Nephron (organoid): ENCODE results near the gene VPS11.

Experiments used
- H3K27ac Mint-ChIP-seq, 3 experiments: 2 replicates each; pipeline ENCODE4 v1.8.0; 2020; ENCODE audit warnings: mixed read lengths in 3 of 3, mild to moderate bottlenecking in 2 of 3, moderate library complexity in 1 of 3
- H3K27me3 Mint-ChIP-seq: 2 replicates; pipeline ENCODE4 v1.8.0; 2021; ENCODE audit warnings: low read depth, mild to moderate bottlenecking, moderate library complexity, mixed read lengths
- H3K36me3 Mint-ChIP-seq: 2 replicates; pipeline ENCODE4 v1.8.0; 2020; ENCODE audit warnings: low read depth, mixed read lengths
- H3K4me1 Mint-ChIP-seq: 2 replicates; pipeline ENCODE4 v1.8.0; 2020; ENCODE audit warnings: mixed read lengths
- H3K4me3 Mint-ChIP-seq, 3 experiments: 2 replicates each; pipeline ENCODE4 v1.8.0; 2020; ENCODE audit warnings: mild to moderate bottlenecking in 3 of 3, mixed read lengths in 3 of 3, moderate library complexity in 2 of 3
- H3K9me3 Mint-ChIP-seq: 2 replicates; pipeline ENCODE4 v1.8.0; 2020; ENCODE audit warnings: mixed read lengths
- TF ChIP-seq, protein P1 (sequence below), 3 experiments: fragments of 200-600 bp; sonication (generic); IDR thresholded peaks; one replicate each; pipeline ENCODE4 v1.5.0; 2021; ENCODE audit warnings: antibody characterized with exemption in 3 of 3; ENCODE audit not compliant: unreplicated experiment in 3 of 3

Gene VPS11

GRCh38 chr11:119024430-119025098 is 43.1 kb upstream of the VPS11 start:
- Mint-ChIP-seq H3K27me3 (no peaks in the 10 kb centered on the region), H3K4me1 (peaks cover 31% of the 10 kb centered on the region), H3K36me3 (peaks cover 56% of the 10 kb centered on the region), H3K9me3 (no peaks in the 10 kb centered on the region), H3K27ac (peak overlapping the region; percentile 7 to 95 (median 49)), H3K4me3 (peak overlapping the region in 2 of 3 experiments; percentile 29 to 57)
- TF ChIP-seq, protein P1, sequence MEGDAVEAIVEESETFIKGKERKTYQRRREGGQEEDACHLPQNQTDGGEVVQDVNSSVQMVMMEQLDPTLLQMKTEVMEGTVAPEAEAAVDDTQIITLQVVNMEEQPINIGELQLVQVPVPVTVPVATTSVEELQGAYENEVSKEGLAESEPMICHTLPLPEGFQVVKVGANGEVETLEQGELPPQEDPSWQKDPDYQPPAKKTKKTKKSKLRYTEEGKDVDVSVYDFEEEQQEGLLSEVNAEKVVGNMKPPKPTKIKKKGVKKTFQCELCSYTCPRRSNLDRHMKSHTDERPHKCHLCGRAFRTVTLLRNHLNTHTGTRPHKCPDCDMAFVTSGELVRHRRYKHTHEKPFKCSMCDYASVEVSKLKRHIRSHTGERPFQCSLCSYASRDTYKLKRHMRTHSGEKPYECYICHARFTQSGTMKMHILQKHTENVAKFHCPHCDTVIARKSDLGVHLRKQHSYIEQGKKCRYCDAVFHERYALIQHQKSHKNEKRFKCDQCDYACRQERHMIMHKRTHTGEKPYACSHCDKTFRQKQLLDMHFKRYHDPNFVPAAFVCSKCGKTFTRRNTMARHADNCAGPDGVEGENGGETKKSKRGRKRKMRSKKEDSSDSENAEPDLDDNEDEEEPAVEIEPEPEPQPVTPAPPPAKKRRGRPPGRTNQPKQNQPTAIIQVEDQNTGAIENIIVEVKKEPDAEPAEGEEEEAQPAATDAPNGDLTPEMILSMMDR (IDR thresholded peaks at IDR 0.05; ENCODE audit: unreplicated experiment in 3 of 3) = no peak

GRCh38 chr11:119025099-119025473 is 42.5 kb upstream of the VPS11 start:
- Mint-ChIP-seq H3K27me3 (no peaks in the 10 kb centered on the region), H3K27ac (peak overlapping the region; percentile 7 to 95 (median 49)), H3K4me1 (peaks cover 30% of the 10 kb centered on the region), H3K4me3 (peak overlapping the region; percentile 12 to 57 (median 29)), H3K36me3 (peaks cover 53% of the 10 kb centered on the region), H3K9me3 (no peaks in the 10 kb centered on the region)
- TF ChIP-seq, protein P1 (IDR thresholded peaks at IDR 0.05; ENCODE audit: unreplicated experiment in 3 of 3) = no peak

- peaks cover 28% of the 10 kb centered on the region for H3K4me1 Mint-ChIP-seq
- TF ChIP-seq, protein P1 (IDR thresholded peaks at IDR 0.05; ENCODE audit: unreplicated experiment in 3 of 3) = no peak
- no peaks in the 10 kb centered on the region for H3K27me3 Mint-ChIP-seq
- peak overlapping the region in 2 of 3 experiments; percentile 12 to 57 for H3K4me3 Mint-ChIP-seq
- H3K9me3 Mint-ChIP-seq = no peaks in the 10 kb centered on the region
- H3K36me3 Mint-ChIP-seq = peaks cover 49% of the 10 kb centered on the region
- peak overlapping the region; percentile 7 to 95 (median 49) for H3K27ac Mint-ChIP-seq
Measured at GRCh38 chr11:119025541-119025940, 42.1 kb upstream of the VPS11 start.

- Mint-ChIP-seq H3K27ac (peak overlapping the region in 2 of 3 experiments; percentile 92 to 95), H3K36me3 (peaks cover 49% of the 10 kb centered on the region), H3K4me1 (peaks cover 28% of the 10 kb centered on the region), H3K4me3 (peak overlapping the region in 2 of 3 experiments; percentile 12 to 23), H3K27me3 (no peaks in the 10 kb centered on the region), H3K9me3 (no peaks in the 10 kb centered on the region)
- TF ChIP-seq, protein P1 (IDR thresholded peaks at IDR 0.05; ENCODE audit: unreplicated experiment in 3 of 3) = no peak
Measured at GRCh38 chr11:119025978-119026766, 41.4 kb upstream of the VPS11 start.

GRCh38 chr11:119026970-119027369 is 40.6 kb upstream of the VPS11 start:
- Mint-ChIP-seq H3K27ac (peak overlapping the region; percentile 42 to 95 (median 92)), H3K9me3 (no peaks in the 10 kb centered on the region), H3K4me3 (peak overlapping the region; percentile 71 to 79 (median 75))

More at GRCh38 chr11:119026970-119027369, 40.6 kb upstream of the VPS11 start:
- no peaks in the 10 kb centered on the region for H3K27me3 Mint-ChIP-seq
- peaks cover 41% of the 10 kb centered on the region for H3K36me3 Mint-ChIP-seq
- TF ChIP-seq, protein P1 (IDR thresholded peaks at IDR 0.05; ENCODE audit: unreplicated experiment in 3 of 3) = no peak
- peaks cover 24% of the 10 kb centered on the region for H3K4me1 Mint-ChIP-seq
